ENCODE data around the gene CCDC192. TPM values are rescaled to one million over a fixed set of nuclear protein-coding genes. Genes with fewer than 3 reads are reported as not detected.

Gene CCDC192
- total RNA-seq, 4 donors from 2014 or later: 0.33 to 1.7 (median 1.1) TPM

DNA sequence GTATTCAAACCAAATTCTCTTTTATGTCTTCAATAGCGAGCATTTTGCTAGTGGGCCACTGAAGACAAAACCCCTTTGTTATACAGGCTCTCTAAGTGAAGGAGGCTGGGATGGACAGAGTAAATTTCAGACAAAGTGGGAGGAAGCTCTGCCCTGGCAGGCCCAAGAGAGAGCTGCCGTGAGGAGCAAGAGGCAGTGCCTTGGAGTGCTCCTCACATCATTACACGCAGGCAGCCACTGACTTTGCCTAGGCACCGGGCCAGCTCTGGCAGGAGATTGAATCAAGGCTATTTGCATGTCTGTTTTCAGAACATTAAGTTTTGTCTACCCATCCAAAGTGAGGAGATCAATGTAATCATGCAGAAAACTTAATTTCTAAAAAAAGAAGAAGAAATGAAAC is 167.7 kb downstream of the CCDC192 start:
- no peak for DNase-seq (ENCODE audit: extremely low spot score)
- H3K36me3 ChIP-seq: no peaks in the 10 kb centered on the region
- peaks cover 18 to 46% (median 37%) of the 10 kb centered on the region in 4 donors for H3K4me1 ChIP-seq
- no peak overlapping the region for H3K4me3 ChIP-seq
- intact Hi-C loops (cut with DNase I): loop anchor here (10.0 kb wide), 3 partner anchors 214 to 324 kb away; partner anchors contain the start of gene SLC12A2
- TF ChIP-seq POLR2A (IDR thresholded peaks at IDR 0.05; ENCODE audit: low read depth) (no peak), POLR2AphosphoS5 (IDR thresholded peaks at IDR 0.05) (peak in 1 of 2 donors; percentile 39), EP300 (IDR thresholded peaks at IDR 0.05) (no peak)
- TF ChIP-seq, protein P1, sequence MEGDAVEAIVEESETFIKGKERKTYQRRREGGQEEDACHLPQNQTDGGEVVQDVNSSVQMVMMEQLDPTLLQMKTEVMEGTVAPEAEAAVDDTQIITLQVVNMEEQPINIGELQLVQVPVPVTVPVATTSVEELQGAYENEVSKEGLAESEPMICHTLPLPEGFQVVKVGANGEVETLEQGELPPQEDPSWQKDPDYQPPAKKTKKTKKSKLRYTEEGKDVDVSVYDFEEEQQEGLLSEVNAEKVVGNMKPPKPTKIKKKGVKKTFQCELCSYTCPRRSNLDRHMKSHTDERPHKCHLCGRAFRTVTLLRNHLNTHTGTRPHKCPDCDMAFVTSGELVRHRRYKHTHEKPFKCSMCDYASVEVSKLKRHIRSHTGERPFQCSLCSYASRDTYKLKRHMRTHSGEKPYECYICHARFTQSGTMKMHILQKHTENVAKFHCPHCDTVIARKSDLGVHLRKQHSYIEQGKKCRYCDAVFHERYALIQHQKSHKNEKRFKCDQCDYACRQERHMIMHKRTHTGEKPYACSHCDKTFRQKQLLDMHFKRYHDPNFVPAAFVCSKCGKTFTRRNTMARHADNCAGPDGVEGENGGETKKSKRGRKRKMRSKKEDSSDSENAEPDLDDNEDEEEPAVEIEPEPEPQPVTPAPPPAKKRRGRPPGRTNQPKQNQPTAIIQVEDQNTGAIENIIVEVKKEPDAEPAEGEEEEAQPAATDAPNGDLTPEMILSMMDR (IDR thresholded peaks at IDR 0.05): no peak
- H3K27me3 ChIP-seq: no peaks in the 10 kb centered on the region
- no peaks in the 10 kb centered on the region for H3K9me3 ChIP-seq
- H3K27ac ChIP-seq (replicated peaks in 1 of 4): peak overlapping the region; percentile 52 to 65 (median 62)
- WGBS: 35% methylated on average over 4 of the region's 4 CpGs

DNA sequence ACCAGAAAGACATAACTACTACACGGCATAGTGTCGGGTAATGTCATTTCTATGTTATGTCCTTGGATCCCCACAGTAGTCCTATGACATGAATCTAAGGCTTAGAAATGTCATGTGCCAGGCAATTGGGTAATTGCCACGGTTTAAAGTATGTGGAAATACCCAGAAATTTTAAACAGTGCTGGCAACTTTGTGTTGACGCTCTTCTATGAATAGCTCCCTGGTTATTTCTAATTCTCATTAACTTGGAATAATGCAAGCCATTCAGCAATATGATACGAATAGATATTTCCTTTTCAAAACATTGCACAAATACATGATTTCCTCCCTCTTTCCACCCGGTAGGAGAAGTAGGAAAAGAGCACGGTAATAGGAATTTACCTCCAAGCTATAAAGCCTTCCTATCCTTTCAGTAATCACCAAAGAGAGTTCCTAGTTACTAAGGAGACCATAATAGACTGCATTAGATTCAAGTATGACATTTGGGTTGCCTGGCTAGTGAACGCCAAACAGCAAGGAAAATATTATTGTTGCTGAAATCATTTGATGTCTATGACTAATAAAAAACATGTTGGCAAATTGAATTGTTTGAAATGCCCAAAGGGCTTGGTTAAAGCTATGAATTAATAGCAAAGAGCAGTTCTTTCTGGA is 168.4 kb downstream of the CCDC192 start:
- intact Hi-C loops (cut with DNase I): loop anchor here (10.0 kb wide), 3 partner anchors 213 to 323 kb away; partner anchors contain the start of gene SLC12A2
- peaks cover 18 to 53% (median 44%) of the 10 kb centered on the region in 4 donors for H3K4me1 ChIP-seq
- no peaks in the 10 kb centered on the region for H3K36me3 ChIP-seq
- no peaks in the 10 kb centered on the region for H3K27me3 ChIP-seq
- H3K4me3 ChIP-seq: no peak overlapping the region
- peak overlapping the region; percentile 52 to 65 (median 62) for H3K27ac ChIP-seq (replicated peaks in 1 of 4)
- 47% methylated on average over 8 of the region's 8 CpGs for WGBS
- DNase-seq (ENCODE audit: extremely low spot score): no peak
- no peaks in the 10 kb centered on the region for H3K9me3 ChIP-seq
- TF ChIP-seq, protein P1 (IDR thresholded peaks at IDR 0.05): no peak
- TF ChIP-seq POLR2A (IDR thresholded peaks at IDR 0.05; ENCODE audit: low read depth) (no peak), POLR2AphosphoS5 (IDR thresholded peaks at IDR 0.05) (no peak), EP300 (IDR thresholded peaks at IDR 0.05) (no peak)

DNA sequence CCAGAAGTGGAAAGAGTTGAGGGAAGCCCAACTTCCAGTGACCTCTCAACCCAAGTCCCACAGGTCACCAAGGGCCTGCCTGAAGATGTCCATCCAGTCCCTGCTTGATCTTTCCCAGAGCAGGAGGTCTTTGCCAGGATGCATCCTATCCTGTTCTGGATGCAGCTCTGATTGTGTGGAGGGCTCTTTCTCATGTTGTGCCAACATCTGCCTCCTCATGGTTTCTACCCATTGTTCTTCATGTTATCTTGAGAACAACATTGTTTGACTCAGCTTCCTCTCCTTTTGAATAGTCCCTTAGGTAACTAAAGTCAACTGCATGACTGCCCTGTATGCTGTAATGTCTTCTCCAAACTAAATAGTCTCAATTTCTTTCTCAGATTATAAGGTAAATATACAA is 169.3 kb downstream of the CCDC192 start:
- intact Hi-C loops (cut with DNase I): loop anchor here (10.0 kb wide), 3 partner anchors 212 to 322 kb away; partner anchors contain the start of gene SLC12A2
- H3K9me3 ChIP-seq: no peaks in the 10 kb centered on the region
- H3K27me3 ChIP-seq: no peaks in the 10 kb centered on the region
- TF ChIP-seq POLR2AphosphoS5 (IDR thresholded peaks at IDR 0.05) (peak; percentile 32 to 39), EP300 (IDR thresholded peaks at IDR 0.05) (no peak), POLR2A (IDR thresholded peaks at IDR 0.05; ENCODE audit: low read depth) (no peak)
- TF ChIP-seq, protein P1 (IDR thresholded peaks at IDR 0.05): no peak
- no peak for DNase-seq (ENCODE audit: extremely low spot score)
- H3K4me3 ChIP-seq: no peak overlapping the region
- H3K36me3 ChIP-seq: no peaks in the 10 kb centered on the region
- peaks cover 19 to 49% (median 43%) of the 10 kb centered on the region in 4 donors for H3K4me1 ChIP-seq
- peak overlapping the region; percentile 52 to 65 (median 62) for H3K27ac ChIP-seq (replicated peaks in 1 of 4)

DNA sequence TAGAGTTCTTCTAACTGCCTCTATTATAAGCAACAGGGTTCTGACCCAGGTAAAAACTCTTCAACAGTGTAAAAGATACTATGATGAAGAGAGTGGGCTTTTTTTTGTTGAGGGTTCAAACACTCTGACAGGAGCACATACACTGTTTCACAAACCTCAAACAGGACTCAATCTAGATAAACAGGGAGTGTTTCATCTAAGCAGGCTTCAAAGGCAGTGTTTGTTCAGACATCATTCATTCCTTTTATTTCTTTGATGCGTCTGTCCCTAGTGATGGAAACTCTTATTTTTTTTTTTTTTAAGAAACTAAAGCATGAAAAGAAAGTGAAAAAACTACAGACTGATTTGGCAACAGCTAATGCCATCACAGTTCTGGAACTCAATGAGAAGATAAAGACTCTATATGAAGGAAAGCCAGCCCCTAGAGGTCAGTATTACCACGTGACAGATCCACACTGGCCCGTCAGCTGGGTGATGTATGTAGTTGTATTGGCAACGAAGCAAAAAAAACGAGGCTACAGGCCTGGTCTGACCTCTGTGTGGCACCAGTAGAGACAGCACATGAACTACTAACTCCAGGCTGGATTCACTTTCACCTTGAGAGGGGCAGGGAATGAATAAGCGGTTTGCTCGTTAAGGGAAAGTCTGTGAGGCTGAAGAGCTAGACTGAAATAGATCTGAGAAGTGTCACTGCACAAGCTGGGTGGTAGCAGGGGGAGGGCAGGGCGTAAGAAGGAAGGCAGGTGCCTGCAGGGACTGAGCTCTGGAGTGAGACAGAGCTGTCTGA is 172.2 kb downstream of the CCDC192 start:
- H3K27ac ChIP-seq (replicated peaks in 1 of 4): peak overlapping the region; percentile 52 to 66 (median 58)
- intact Hi-C loops (cut with DNase I): loop anchor here (10.0 kb wide), 3 partner anchors 209 to 319 kb away; partner anchors contain the start of gene SLC12A2
- 25% methylated on average over 8 of the region's 8 CpGs for WGBS
- no peaks in the 10 kb centered on the region for H3K27me3 ChIP-seq
- H3K4me1 ChIP-seq: peaks cover 19 to 44% (median 41%) of the 10 kb centered on the region in 4 donors
- H3K36me3 ChIP-seq: no peaks in the 10 kb centered on the region
- DNase-seq (ENCODE audit: extremely low spot score): no peak
- H3K4me3 ChIP-seq: peak overlapping the region in 1 of 4 donors; percentile 4
- H3K9me3 ChIP-seq: no peaks in the 10 kb centered on the region
- TF ChIP-seq POLR2AphosphoS5 (IDR thresholded peaks at IDR 0.05) (peak in 1 of 2 donors; percentile 23), EP300 (IDR thresholded peaks at IDR 0.05) (no peak), POLR2A (IDR thresholded peaks at IDR 0.05; ENCODE audit: low read depth) (no peak)
- TF ChIP-seq, protein P1 (IDR thresholded peaks at IDR 0.05): peak in 2 of 3 experiments; percentile 16 to 23

Data from esophagus muscularis mucosa (tissue), 4 donors.